ENCODE results near the gene TSPYL2. TPM values are rescaled to one million over a fixed set of nuclear protein-coding genes. Genes with fewer than 3 reads are reported as not detected.

Gene TSPYL2
- 15.2 and 17.5 TPM in 2 replicates for total RNA-seq (ENCODE audit: low replicate concordance)

- H3K4me3 ChIP-seq (ENCODE audit: low read depth, low read length): peak within 1 kb of the TSS; percentile 82
- peak; percentile 97 for DNase-seq (ENCODE audit: low read depth)
- TF ChIP-seq, protein P1, sequence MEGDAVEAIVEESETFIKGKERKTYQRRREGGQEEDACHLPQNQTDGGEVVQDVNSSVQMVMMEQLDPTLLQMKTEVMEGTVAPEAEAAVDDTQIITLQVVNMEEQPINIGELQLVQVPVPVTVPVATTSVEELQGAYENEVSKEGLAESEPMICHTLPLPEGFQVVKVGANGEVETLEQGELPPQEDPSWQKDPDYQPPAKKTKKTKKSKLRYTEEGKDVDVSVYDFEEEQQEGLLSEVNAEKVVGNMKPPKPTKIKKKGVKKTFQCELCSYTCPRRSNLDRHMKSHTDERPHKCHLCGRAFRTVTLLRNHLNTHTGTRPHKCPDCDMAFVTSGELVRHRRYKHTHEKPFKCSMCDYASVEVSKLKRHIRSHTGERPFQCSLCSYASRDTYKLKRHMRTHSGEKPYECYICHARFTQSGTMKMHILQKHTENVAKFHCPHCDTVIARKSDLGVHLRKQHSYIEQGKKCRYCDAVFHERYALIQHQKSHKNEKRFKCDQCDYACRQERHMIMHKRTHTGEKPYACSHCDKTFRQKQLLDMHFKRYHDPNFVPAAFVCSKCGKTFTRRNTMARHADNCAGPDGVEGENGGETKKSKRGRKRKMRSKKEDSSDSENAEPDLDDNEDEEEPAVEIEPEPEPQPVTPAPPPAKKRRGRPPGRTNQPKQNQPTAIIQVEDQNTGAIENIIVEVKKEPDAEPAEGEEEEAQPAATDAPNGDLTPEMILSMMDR (IDR thresholded peaks at IDR 0.05; ENCODE audit: insufficient read depth, low read length): no peak
These were observed at the start of gene TSPYL2 for GRCh38 chrX:53081925-53082772. TSS of gene TSPYL2 (plus strand) at chrX:53082367. CDS start at chrX:53082499, 132 bp downstream.

DNA sequence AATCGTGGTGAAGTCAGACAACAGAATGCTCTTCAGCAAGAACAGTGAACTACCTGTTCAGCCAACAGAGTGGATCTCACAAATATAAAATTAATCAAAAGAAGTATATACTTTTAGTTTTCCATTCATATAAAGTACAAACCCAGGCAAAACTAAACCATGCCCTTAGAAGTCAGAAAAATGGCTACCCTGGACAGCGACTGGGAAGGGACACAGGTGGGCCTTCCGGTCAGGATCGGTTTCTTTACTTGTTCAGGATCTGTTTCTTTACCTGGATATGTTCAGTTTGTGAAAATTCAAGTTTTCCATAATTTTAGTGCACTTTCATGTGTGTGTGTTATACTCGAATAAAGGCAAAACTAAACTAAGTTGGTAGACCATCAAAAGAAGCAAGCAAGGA, 46.0 kb upstream of the TSPYL2 start:
- TF ChIP-seq, protein P1 (IDR thresholded peaks at IDR 0.05; ENCODE audit: insufficient read depth, low read length): no peak
- no peak for DNase-seq (ENCODE audit: low read depth)
- H3K4me3 ChIP-seq (ENCODE audit: low read depth, low read length): no peak overlapping the region

DNA sequence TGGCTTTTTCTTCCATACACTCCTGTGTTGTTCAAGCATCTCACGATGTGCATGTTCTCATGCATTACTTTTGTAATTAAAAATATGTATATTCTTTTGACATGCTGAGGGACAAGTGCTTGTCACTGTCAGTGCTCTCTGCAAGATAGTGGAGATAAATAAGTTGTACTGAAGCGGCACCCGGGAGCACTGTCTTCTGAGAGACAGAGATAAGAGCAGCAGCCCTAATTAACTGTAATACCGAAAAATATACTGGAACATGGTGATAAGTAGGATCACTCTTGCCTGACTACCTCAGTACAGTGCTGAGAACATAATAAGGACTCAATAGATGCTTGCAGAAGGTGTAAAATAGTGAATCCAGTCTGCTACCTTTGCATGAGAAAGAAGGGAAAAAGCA, 42.9 kb upstream of the TSPYL2 start:
- TF ChIP-seq, protein P1 (IDR thresholded peaks at IDR 0.05; ENCODE audit: insufficient read depth, low read length): no peak
- DNase-seq (ENCODE audit: low read depth): no peak
- H3K4me3 ChIP-seq (ENCODE audit: low read depth, low read length): no peak overlapping the region

DNA sequence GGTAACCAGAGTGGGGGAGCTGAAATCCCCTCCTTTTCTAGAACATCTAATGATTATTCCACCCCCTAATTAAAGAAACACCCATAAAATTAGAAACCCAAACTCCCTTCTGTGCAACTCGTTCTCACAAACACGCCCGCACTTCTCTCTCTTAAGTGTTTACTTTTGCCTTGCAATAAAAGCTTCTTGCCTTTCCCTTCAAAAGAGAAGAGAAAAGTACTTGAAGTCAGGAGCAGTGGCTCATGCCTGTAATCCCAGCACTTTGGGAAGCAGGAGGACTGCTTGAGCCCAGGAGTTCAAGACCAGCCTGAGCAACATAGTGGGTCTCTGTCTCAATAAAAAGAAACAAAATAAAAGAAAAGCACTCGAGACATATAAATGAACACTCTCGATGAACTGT, 37.2 kb upstream of the TSPYL2 start:
- TF ChIP-seq, protein P1 (IDR thresholded peaks at IDR 0.05; ENCODE audit: insufficient read depth, low read length): no peak
- no peak for DNase-seq (ENCODE audit: low read depth)
- H3K4me3 ChIP-seq (ENCODE audit: low read depth, low read length): no peak overlapping the region

DNA sequence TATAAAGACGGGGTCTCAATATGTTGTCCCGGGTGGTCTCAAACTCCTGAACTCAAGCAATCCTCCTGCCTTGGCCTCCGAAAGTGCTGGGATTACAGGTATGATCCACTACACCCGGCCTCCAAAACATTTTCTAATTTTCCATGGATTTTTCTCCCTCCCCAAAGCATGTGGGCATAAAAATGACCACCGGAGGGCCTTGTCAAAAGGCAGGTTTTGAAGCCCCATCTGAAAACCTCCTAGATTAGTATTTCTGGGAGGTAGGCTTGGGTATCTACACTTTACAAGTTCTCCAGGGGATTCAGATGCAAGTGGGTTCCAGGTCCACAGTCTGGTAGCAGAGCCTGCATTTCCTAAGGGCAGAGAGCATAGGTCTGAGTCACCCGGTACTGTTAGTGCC, 34.9 kb upstream of the TSPYL2 start:
- H3K4me3 ChIP-seq (ENCODE audit: low read depth, low read length): no peak overlapping the region
- DNase-seq (ENCODE audit: low read depth): peak; percentile 39
- TF ChIP-seq, protein P1 (IDR thresholded peaks at IDR 0.05; ENCODE audit: insufficient read depth, low read length): peak; percentile 62

DNA sequence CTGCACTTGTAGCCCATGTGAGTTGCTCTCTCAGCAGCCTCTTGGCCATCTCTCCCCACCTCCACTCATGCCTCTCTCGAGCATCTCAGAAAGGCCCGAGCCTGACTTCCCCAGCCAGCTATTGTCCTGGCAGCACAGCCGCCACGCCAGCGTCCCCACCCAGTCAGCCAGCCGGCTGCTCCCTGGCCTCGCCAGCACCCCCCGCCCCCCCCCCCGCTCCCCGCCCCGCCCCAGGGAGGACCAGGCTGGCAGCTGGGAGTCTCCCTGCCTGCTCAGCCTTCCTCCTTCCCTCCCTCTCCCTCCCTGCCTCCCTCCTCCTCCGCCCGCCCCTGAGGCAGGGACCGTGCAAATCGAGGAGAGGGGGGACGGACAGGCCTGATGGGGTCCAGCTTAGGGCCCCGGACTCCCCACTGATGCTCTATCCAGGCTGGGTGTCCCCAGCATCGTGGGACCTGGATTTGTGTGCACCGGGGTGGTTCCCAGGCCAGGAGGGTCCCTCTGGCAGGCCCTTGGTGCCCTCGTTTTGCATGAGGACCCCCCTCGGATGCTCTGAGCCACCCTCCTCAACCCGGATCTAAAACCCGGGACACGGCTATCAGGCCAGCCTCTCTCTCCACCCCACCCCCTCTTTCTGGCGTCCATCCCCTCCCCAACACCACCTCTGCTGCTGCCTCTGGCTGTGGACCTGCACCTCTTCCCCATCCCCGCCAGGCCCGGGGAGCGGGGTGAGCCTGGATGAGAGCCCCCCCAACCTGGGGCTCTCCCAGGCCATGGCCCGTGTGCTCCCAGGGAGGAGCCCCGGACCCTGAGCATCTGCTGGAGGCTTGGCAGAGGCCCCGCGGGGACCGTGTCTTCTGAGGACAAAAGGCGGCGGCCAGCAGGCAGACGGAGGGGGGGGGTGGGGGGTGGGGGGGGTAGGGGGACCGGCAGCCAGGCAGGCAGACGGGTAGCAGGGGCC, 33.7 kb upstream of the TSPYL2 start, which contains the start of gene GPR173:
Gene GPR173 (plus strand): TSS at position 621 of the 958 bp plus-strand sequence. CDS start 27,833 bp downstream, outside the sequence.
- DNase-seq (ENCODE audit: low read depth): peak; percentile 69
- TF ChIP-seq, protein P1 (IDR thresholded peaks at IDR 0.05; ENCODE audit: insufficient read depth, low read length): no peak
- peak within 1 kb of the TSS; percentile 74 for H3K4me3 ChIP-seq (ENCODE audit: low read depth, low read length)
